HG02588 (cell line): ENCODE data around the gene SMPX.

Source experiments
- ATAC-seq: cut with Tn5 transposase; IDR thresholded peaks from one replicate; pipeline ENCODE4 v1.9.1; 2021; ENCODE audit warnings: mild to moderate bottlenecking, moderate library complexity; ENCODE audit not compliant: unreplicated experiment

Gene SMPX

GRCh38 chrX:21658746-21659145 is 99.2 kb downstream of the SMPX start:
- no peak for ATAC-seq

GRCh38 chrX:21658152-21658737 is 99.7 kb downstream of the SMPX start, which contains the start of gene KLHL34:
Gene KLHL34 (minus strand): TSS chrX:21658330. CDS start chrX:21657788, 542 bp downstream.
- ATAC-seq: no peak

DNA sequence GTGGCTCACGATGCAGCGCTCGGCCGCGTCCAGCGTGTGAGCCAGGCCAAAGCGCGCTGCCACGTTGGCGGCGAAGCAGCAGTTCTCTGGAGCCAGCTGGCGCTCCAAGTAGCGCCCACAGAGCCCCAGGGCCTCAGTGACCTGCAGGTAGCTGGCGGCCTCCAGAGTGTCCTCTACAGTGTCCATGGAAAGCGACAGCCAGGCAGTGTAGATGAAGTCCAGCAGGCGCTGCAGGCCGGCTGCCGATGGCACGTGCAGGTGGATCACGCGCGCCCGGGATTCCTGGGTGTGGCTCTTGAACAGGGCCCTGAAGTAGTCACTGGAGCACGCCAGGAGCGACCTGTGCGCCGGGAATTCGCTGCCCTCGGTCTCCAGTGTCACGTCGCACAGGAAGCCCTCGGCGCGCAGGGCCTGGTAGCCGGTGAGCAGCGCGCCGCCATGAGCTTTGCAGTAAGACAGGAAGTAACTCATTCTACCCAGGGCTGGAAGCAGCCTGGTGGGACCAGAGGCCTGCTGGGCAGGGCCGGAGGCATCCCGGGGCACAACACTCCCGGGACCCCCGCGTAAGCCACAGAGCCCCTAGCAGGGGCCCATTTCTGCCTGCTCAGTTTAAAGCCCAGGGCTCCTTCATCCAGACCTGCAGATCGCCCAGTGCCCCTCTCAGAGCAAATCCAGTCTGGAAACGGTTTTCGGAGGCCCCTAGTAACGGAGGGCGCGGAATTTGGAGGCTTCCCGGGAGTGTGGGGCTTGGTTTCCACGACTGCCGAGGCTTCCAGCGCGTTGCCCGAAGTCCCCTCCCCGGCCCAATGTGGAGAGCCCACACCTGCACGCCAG is 100.4 kb downstream of the SMPX start:
- ATAC-seq: no peak

- ATAC-seq: no peak
These were observed 101.2 kb downstream of the SMPX start for GRCh38 chrX:21656587-21657317.
